ENCODE results near the gene ACTL7A.
"Not testable (repeated sequence)": the region's sequence is repeated elsewhere in the genome, so short reads cannot be mapped to it uniquely, and the experiment has no call there.

The ACTL7A gene

GRCh38 chr9:108880738-108881316, 18.8 kb downstream of the ACTL7A start:
- no peak for DNase-seq (ENCODE audit: low read depth)

GRCh38 chr9:108882052-108882888, 20.2 kb downstream of the ACTL7A start:
- no peak for DNase-seq (ENCODE audit: low read depth)

GRCh38 chr9:108883085-108883484, 21.0 kb downstream of the ACTL7A start:
- DNase-seq (ENCODE audit: low read depth) = no peak

- no peak for DNase-seq (ENCODE audit: low read depth)
Observed at GRCh38 chr9:108884701-108885100, 22.6 kb downstream of the ACTL7A start.

GRCh38 chr9:108885643-108886348, 23.7 kb downstream of the ACTL7A start:
- no peak for DNase-seq (ENCODE audit: low read depth)

- not testable (repeated sequence) for DNase-seq (ENCODE audit: low read depth)
Observed at GRCh38 chr9:108886594-108887271, 24.7 kb downstream of the ACTL7A start.

GRCh38 chr9:108889649-108890067, 27.6 kb downstream of the ACTL7A start:
- no peak for DNase-seq (ENCODE audit: low read depth)

- DNase-seq (ENCODE audit: low read depth) = no peak
Observed at GRCh38 chr9:108894225-108894997, 32.3 kb downstream of the ACTL7A start.

GRCh38 chr9:108897324-108898096, 35.4 kb downstream of the ACTL7A start:
- no peak for DNase-seq (ENCODE audit: low read depth)

GRCh38 chr9:108899023-108899695, 37.1 kb downstream of the ACTL7A start:
- DNase-seq (ENCODE audit: low read depth) = not testable (repeated sequence)

GRCh38 chr9:108900176-108900575, 38.1 kb downstream of the ACTL7A start:
- DNase-seq (ENCODE audit: low read depth) = no peak

GRCh38 chr9:108903420-108904103, 41.5 kb downstream of the ACTL7A start:
- DNase-seq (ENCODE audit: low read depth) = no peak

GRCh38 chr9:108904161-108904560, 42.1 kb downstream of the ACTL7A start:
- DNase-seq (ENCODE audit: low read depth) = no peak

- DNase-seq (ENCODE audit: low read depth) = no peak
Observed at GRCh38 chr9:108905494-108905893, 43.4 kb downstream of the ACTL7A start.

GRCh38 chr9:108910402-108910801, 48.3 kb downstream of the ACTL7A start:
- no peak for DNase-seq (ENCODE audit: low read depth)

- no peak for DNase-seq (ENCODE audit: low read depth)
Observed at GRCh38 chr9:108910914-108911313, 48.8 kb downstream of the ACTL7A start.

- no peak for DNase-seq (ENCODE audit: low read depth)
Observed at GRCh38 chr9:108911820-108912219, 49.8 kb downstream of the ACTL7A start.

Data from T-helper 22 cell (primary cell).